Measurements from ENCODE around the gene ADCY9.

The ADCY9 gene

GRCh38 chr16:4016005-4016352 lies 100.3 kb downstream of the ADCY9 start:
- Histone ChIP-seq H4K20me1 (ENCODE audit: control insufficient read depth, insufficient read depth, low read depth, low read length) (no peaks in the 10 kb centered on the region), H3F3A (ENCODE audit: control insufficient read depth, insufficient read depth) (no peaks in the 10 kb centered on the region), H3K27ac (ENCODE audit: low read depth, low read length) (no peak overlapping the region), H3K36me3 (ENCODE audit: control insufficient read depth, low read length) (no peaks in the 10 kb centered on the region), H3K27me3 (ENCODE audit: control insufficient read depth, low read length) (no peaks in the 10 kb centered on the region), H3K9me2 (replicated peaks; ENCODE audit: control insufficient read depth, low read length) (no peaks in the 10 kb centered on the region), H3K4me3 (ENCODE audit: low read length) (no peak overlapping the region), H3K9me3 (ENCODE audit: control insufficient read depth, insufficient read depth, low read length) (no peaks in the 10 kb centered on the region), H3K4me1 (ENCODE audit: control insufficient read depth, low read length) (no peaks in the 10 kb centered on the region), H3K4me2 (ENCODE audit: low read length) (no peak overlapping the region), H3K79me2 (ENCODE audit: control insufficient read depth, low read length) (no peaks in the 10 kb centered on the region)
- no peak for TF ChIP-seq EZH2phosphoT487 (IDR thresholded peaks at IDR 0.05; ENCODE audit: borderline replicate concordance, low read length)
- TF ChIP-seq CTCF (IDR thresholded peaks at IDR 0.05; ENCODE audit: low read depth, low read length, poor library complexity, severe bottlenecking): no peak

- Histone ChIP-seq H3K79me2 (ENCODE audit: control insufficient read depth, low read length) (no peaks in the 10 kb centered on the region), H4K20me1 (ENCODE audit: control insufficient read depth, insufficient read depth, low read depth, low read length) (no peaks in the 10 kb centered on the region), H3K27ac (ENCODE audit: low read depth, low read length) (no peak overlapping the region), H3K9me3 (ENCODE audit: control insufficient read depth, insufficient read depth, low read length) (no peaks in the 10 kb centered on the region), H3K36me3 (ENCODE audit: control insufficient read depth, low read length) (no peaks in the 10 kb centered on the region), H3K9me2 (replicated peaks; ENCODE audit: control insufficient read depth, low read length) (no peaks in the 10 kb centered on the region), H3K27me3 (ENCODE audit: control insufficient read depth, low read length) (no peaks in the 10 kb centered on the region), H3K4me3 (ENCODE audit: low read length) (no peak overlapping the region), H3K4me1 (ENCODE audit: control insufficient read depth, low read length) (no peaks in the 10 kb centered on the region), H3K4me2 (ENCODE audit: low read length) (no peak overlapping the region), H3F3A (ENCODE audit: control insufficient read depth, insufficient read depth) (no peaks in the 10 kb centered on the region)
- TF ChIP-seq CTCF (IDR thresholded peaks at IDR 0.05; ENCODE audit: low read depth, low read length, poor library complexity, severe bottlenecking): no peak
- TF ChIP-seq EZH2phosphoT487 (IDR thresholded peaks at IDR 0.05; ENCODE audit: borderline replicate concordance, low read length): no peak
Measured at GRCh38 chr16:4015275-4016004, 100.8 kb downstream of the ADCY9 start.

GRCh38 chr16:4011940-4012629 lies 104.2 kb downstream of the ADCY9 start:
- Histone ChIP-seq H3K4me2 (ENCODE audit: low read length) (no peak overlapping the region), H3K27ac (ENCODE audit: low read depth, low read length) (no peak overlapping the region), H3K9me2 (replicated peaks; ENCODE audit: control insufficient read depth, low read length) (no peaks in the 10 kb centered on the region), H3K9me3 (ENCODE audit: control insufficient read depth, insufficient read depth, low read length) (no peaks in the 10 kb centered on the region), H3F3A (ENCODE audit: control insufficient read depth, insufficient read depth) (no peaks in the 10 kb centered on the region), H3K36me3 (ENCODE audit: control insufficient read depth, low read length) (no peaks in the 10 kb centered on the region), H3K79me2 (ENCODE audit: control insufficient read depth, low read length) (no peaks in the 10 kb centered on the region), H3K27me3 (ENCODE audit: control insufficient read depth, low read length) (no peaks in the 10 kb centered on the region), H4K20me1 (ENCODE audit: control insufficient read depth, insufficient read depth, low read depth, low read length) (no peaks in the 10 kb centered on the region), H3K4me3 (ENCODE audit: low read length) (no peak overlapping the region), H3K4me1 (ENCODE audit: control insufficient read depth, low read length) (no peaks in the 10 kb centered on the region)
- TF ChIP-seq CTCF (IDR thresholded peaks at IDR 0.05; ENCODE audit: low read depth, low read length, poor library complexity, severe bottlenecking): no peak
- no peak for TF ChIP-seq EZH2phosphoT487 (IDR thresholded peaks at IDR 0.05; ENCODE audit: borderline replicate concordance, low read length)

Data from DOHH2 (cell line).